Heart left ventricle (tissue), 16 donors: ENCODE data around the gene PEX3. TPM values are rescaled to one million over a fixed set of nuclear protein-coding genes. Genes with fewer than 3 reads are reported as not detected.

ENCODE experiments used
- ATAC-seq, 4 donors: fragments of 200-7000 bp; cut with Tn5 transposase; one replicate each; pipeline ENCODE4 v1.9.1; 2020 to 2022; ENCODE audit warnings: moderate library complexity in 4 of 4, mild to moderate bottlenecking in 3 of 4, moderate number of reproducible peaks in 1 of 4
- DNase-seq, 5 donors: peaks; one replicate each; pipeline ENCODE4 v3.0.0-alpha.2; 2020
- H3K27ac ChIP-seq, 12 donors: fragments of 200-600 bp; sonication (generic) in 4 of 12; one replicate each; pipeline versions ENCODE4 v1.5.0 to v1.8.0; 2016 to 2022; ENCODE audit warnings: mild to moderate bottlenecking in 2 of 12
- H3K27me3 ChIP-seq, 9 donors: fragments of 200-600 bp; sonication (generic) in 2 of 9; one replicate each; pipeline versions ENCODE4 v1.5.1 to v1.8.0; 2016 to 2022; ENCODE audit warnings: mild to moderate bottlenecking in 3 of 9
- H3K36me3 ChIP-seq, 9 donors: fragments of 200-600 bp; sonication (generic) in 2 of 9; one replicate each; pipeline versions ENCODE4 v1.5.0 to v1.8.0; 2018 to 2022; ENCODE audit warnings: mild to moderate bottlenecking in 2 of 9
- H3K4me1 ChIP-seq, 12 donors: fragments of 200-600 bp; sonication (generic) in 4 of 12; one replicate each; pipeline versions ENCODE4 v1.5.0 to v1.8.0; 2016 to 2022; ENCODE audit warnings: mild to moderate bottlenecking in 3 of 12
- H3K4me3 ChIP-seq, 12 donors: fragments of 200-600 bp; sonication (generic) in 4 of 12; one replicate each; pipeline versions ENCODE4 v1.5.0 to v1.8.0; 2017 to 2022; ENCODE audit warnings: mild to moderate bottlenecking in 9 of 12, moderate library complexity in 4 of 12
- H3K9me3 ChIP-seq, 12 donors: fragments of 200-600 bp; sonication (generic) in 4 of 12; one replicate each; pipeline versions ENCODE4 v1.5.0 to v1.8.0; 2016 to 2022; ENCODE audit warnings: mild to moderate bottlenecking in 1 of 12
- POLR2A ChIP-seq, 2 donors: fragments of 450-650 bp; IDR thresholded peaks; one replicate each; pipeline ENCODE4 v1.6.1; 2017; ENCODE audit warnings: antibody characterized with exemption in 2 of 2, mild to moderate bottlenecking in 2 of 2, moderate library complexity in 2 of 2
- WGBS, 4 donors: extraction: QIAGEN DNeasy Blood & Tissue Kit in 2 of 4; methylation state at CpG; one replicate each; pipeline versions ENCODE4 v1.1.5 to v1.1.7; 2013 to 2018; 5-methylcytosine and 5-hydroxymethylcytosine counted together
- intact Hi-C, 10 donors: fragments of 100-400 bp; cut with DNase I; formaldehyde crosslinking; loops; one replicate each; pipeline versions ENCODE4 v1.11.1 to v1.14.2; 2022
- polyA plus RNA-seq, 2 donors: library from polyadenylated mRNA; stranded (reverse); fragments of 200-250 nt; gene quantifications; one replicate each; pipeline ENCODE4 v1.2.3, GENCODE V29; 2013
- total RNA-seq, 9 donors: library from RNA; depleted of rRNA in 2 of 9; stranded (reverse); fragments of >200 nt in 2 of 9; fragmentation: NEBNext Ultra II Directional in 3 of 9; extraction: Animal tissue kit (Norgen Biotek cat#: 25700) in 3 of 9; gene quantifications; one replicate each; pipeline versions ENCODE4 v1.1.0 to v1.2.4, GENCODE V29; 2016 to 2023
- TF ChIP-seq, protein P1 (sequence below), 12 donors: fragments of 200-600 bp; sonication (generic) in 4 of 12; IDR thresholded peaks; one replicate each; pipeline versions ENCODE4 v1.5.0 to v1.8.0; 2018 to 2022; ENCODE audit warnings: antibody characterized with exemption in 12 of 12, mild to moderate bottlenecking in 5 of 12
- donor health status: ischemic (EF 13 %, LVEDD 7.1; RV severe dilation, severe dysfunction).
- donor health status: healthy with polysubstance abuse.
- donor health status: DM: no; HTN: yes; CAD: no.
- donor health status: DM: no; HTN: no; CAD: no.
- donor health status: ischemic (EF 25% LVEDD 6.9; RV normal size, moderate dysfunction).
- donor health status: ischemic (EF 25% LVEDD 5.7; RV mildly dilated, moderate dysfunction).
- donor health status: healthy.
- donor health status: DM: yes; HTN: yes; CAD: no.
- donor health status: ischemic (EF 35%, LVEDD 5.7; RV mildly dilated, moderate dysfunction).
- donor health status: nonischemic (EF 11% LVEDD 7.7; RV severe dilation, severe dysfunction).
- donor health status: DM: yes; HTN: yes; CAD: no.
- donor health status: PGD.
- donor health status: ischemic (EF 29% LVEDD 5.4; RV normal size, mild dysfunction).
- donor health status: nonischemic (EF 23%, LVEDD 6.1; RV moderate dilation, normal function).

PEX3 gene
- total and polyA plus RNA-seq, 11 donors = 6.4 to 24.9 (median 20.4) TPM

DNA sequence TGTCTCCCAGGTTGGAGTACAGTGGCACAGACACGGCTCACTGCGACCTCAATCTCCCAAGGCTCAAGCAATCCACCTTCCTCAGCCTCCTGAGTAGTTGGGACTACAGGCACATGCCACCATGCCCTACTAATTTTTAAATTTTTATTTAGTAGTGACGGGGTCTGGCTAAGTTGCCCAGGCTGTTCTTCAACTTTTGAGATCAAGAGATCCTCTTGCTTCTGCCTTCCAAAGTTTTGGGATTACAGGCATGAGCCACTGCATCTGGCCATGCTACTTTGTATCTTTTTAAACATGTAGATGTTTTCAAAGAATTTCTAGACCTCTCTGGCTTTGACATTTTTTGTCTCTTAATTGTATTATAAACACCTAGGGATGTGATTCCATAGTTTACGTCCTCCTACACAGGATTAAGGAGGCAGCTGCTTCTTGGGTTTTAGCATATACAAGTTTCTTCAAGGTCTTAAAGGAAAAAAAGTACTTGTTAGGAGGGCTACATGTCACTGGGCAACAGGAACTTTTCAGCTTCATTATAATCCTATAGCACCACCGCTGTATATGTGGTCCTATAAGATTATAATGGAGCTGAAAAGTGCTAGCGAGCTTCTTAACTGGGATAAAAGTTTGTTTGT, 1.4 kb upstream of the PEX3 start:
- Histone ChIP-seq H3K27me3 (no peaks in the 10 kb centered on the region), H3K27ac (peak overlapping the region in 2 of 12 donors; percentile 73 to 81), H3K36me3 (peaks cover 0 to 14% (median 0%) of the 10 kb centered on the region in 9 donors), H3K9me3 (no peaks in the 10 kb centered on the region), H3K4me3 (peak overlapping the region in 9 of 12 donors; percentile 70 to 84 (median 74)), H3K4me1 (peaks cover 3 to 24% (median 18%) of the 10 kb centered on the region in 12 donors)
- no peak for ATAC-seq
- intact Hi-C loops = no loop called here
- no peak for DNase-seq
- no peak for TF ChIP-seq POLR2A (IDR thresholded peaks at IDR 0.05)
- TF ChIP-seq, protein P1, sequence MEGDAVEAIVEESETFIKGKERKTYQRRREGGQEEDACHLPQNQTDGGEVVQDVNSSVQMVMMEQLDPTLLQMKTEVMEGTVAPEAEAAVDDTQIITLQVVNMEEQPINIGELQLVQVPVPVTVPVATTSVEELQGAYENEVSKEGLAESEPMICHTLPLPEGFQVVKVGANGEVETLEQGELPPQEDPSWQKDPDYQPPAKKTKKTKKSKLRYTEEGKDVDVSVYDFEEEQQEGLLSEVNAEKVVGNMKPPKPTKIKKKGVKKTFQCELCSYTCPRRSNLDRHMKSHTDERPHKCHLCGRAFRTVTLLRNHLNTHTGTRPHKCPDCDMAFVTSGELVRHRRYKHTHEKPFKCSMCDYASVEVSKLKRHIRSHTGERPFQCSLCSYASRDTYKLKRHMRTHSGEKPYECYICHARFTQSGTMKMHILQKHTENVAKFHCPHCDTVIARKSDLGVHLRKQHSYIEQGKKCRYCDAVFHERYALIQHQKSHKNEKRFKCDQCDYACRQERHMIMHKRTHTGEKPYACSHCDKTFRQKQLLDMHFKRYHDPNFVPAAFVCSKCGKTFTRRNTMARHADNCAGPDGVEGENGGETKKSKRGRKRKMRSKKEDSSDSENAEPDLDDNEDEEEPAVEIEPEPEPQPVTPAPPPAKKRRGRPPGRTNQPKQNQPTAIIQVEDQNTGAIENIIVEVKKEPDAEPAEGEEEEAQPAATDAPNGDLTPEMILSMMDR (IDR thresholded peaks at IDR 0.05) = no peak
- 76 to 79% (median 78%) methylated on average over 6 of the region's 6 CpGs for WGBS, 4 donors

DNA sequence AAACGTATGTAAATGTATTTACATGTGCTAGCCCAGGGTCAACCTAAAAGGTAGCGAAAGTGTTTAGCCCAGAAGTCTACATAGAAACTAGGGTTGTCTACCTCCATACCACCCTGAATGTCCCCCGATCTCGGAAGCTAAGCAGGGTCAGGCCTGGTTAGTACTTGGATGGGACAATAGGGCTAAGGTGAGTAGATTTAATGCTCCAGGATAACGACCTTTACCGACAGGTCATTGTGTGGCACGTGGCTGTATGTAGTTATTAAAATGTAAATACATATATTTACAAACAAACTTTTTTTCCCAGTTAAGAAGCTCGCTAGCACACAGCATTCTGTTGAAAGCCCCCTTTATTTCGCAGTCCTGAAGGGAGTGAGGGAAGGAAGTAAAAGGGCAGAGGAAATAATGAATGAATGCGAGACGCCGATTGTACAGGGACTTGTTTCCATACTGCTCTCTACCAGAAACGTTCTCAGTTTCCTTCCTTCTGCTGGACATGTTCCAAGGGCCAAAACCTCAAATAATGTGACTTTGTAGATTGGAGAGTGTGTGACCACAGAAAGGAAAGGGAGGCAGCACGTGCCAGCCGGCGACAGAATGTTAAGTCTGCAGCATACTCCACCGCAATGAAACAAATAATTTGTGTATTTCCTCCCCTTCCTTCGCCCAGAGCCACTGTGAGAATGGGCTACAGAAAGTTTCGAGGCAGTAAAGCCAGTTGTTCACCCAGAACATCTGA, 722 bp upstream of the PEX3 start:
- no peak for TF ChIP-seq POLR2A (IDR thresholded peaks at IDR 0.05)
- TF ChIP-seq, protein P1 (IDR thresholded peaks at IDR 0.05) = no peak
- 5 to 8% (median 7%) methylated on average over 19 of the region's 19 CpGs for WGBS, 4 donors
- H3K27me3 ChIP-seq = no peaks in the 10 kb centered on the region
- ATAC-seq (peak in 3 of 4 donors; percentile 5 to 9 (median 9)), DNase-seq (no peak)
- H3K27ac ChIP-seq = peak overlapping the region in 11 of 12 donors; percentile 9 to 82 (median 73)
- peaks cover 0 to 14% (median 0%) of the 10 kb centered on the region in 9 donors for H3K36me3 ChIP-seq
- intact Hi-C loops = no loop called here
- no peaks in the 10 kb centered on the region for H3K9me3 ChIP-seq
- H3K4me1 ChIP-seq = peaks cover 3 to 24% (median 18%) of the 10 kb centered on the region in 12 donors
- H3K4me3 ChIP-seq = peak overlapping the region; percentile 53 to 84 (median 72)

DNA sequence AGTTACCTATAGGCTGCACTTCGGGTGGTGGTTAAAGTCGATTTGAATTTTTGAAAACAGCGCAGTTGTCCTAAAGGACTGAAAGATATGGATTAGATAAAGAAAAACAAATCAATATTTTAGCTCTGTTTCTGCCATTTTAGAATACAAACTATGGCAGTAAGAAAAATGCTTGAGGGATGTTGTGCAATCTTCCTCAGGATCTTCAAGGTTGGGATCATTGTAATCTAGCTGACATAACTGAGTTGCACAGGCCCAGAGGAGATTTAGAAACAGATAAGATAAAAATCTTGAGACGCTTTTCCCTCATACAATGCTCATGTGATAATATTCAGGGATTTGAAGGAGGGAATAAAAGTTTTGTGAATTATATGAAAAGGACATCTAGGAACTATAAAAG, 926 bp downstream of the PEX3 start:
- intact Hi-C loops = no loop called here
- H3K27ac ChIP-seq = peak overlapping the region in 4 of 12 donors; percentile 73 to 82 (median 78)

More for the DNA sequence above, 926 bp downstream of the PEX3 start:
- 38 to 46% (median 42%) methylated on average over 4 of the region's 4 CpGs for WGBS, 4 donors
- H3K4me3 ChIP-seq = peak overlapping the region; percentile 32 to 84 (median 72)
- H3K36me3 ChIP-seq = peaks cover 0 to 14% (median 0%) of the 10 kb centered on the region in 9 donors
- no peaks in the 10 kb centered on the region for H3K27me3 ChIP-seq
- TF ChIP-seq, protein P1 (IDR thresholded peaks at IDR 0.05) = no peak
- TF ChIP-seq POLR2A (IDR thresholded peaks at IDR 0.05) = no peak
- peaks cover 3 to 24% (median 18%) of the 10 kb centered on the region in 12 donors for H3K4me1 ChIP-seq
- no peaks in the 10 kb centered on the region for H3K9me3 ChIP-seq
- DNase-seq = no peak
- ATAC-seq = no peak
